Heart left ventricle (tissue), 16 donors: ENCODE measurements around the gene CLSTN2. TPM values are rescaled to one million over a fixed set of nuclear protein-coding genes. Genes with fewer than 3 reads are reported as not detected.

ENCODE experiments used
- ATAC-seq, 4 donors: fragments of 200-7000 bp; cut with Tn5 transposase; one replicate each; pipeline ENCODE4 v1.9.1; 2020 to 2022; ENCODE audit warnings: moderate library complexity in 4 of 4, mild to moderate bottlenecking in 3 of 4, moderate number of reproducible peaks in 1 of 4
- DNase-seq, 5 donors: peaks; one replicate each; pipeline ENCODE4 v3.0.0-alpha.2; 2020
- H3K27ac ChIP-seq, 12 donors: fragments of 200-600 bp; sonication (generic) in 4 of 12; one replicate each; pipeline versions ENCODE4 v1.5.0 to v1.8.0; 2016 to 2022; ENCODE audit warnings: mild to moderate bottlenecking in 2 of 12
- H3K27me3 ChIP-seq, 9 donors: fragments of 200-600 bp; sonication (generic) in 2 of 9; one replicate each; pipeline versions ENCODE4 v1.5.1 to v1.8.0; 2016 to 2022; ENCODE audit warnings: mild to moderate bottlenecking in 3 of 9
- H3K36me3 ChIP-seq, 9 donors: fragments of 200-600 bp; sonication (generic) in 2 of 9; one replicate each; pipeline versions ENCODE4 v1.5.0 to v1.8.0; 2018 to 2022; ENCODE audit warnings: mild to moderate bottlenecking in 2 of 9
- H3K4me1 ChIP-seq, 12 donors: fragments of 200-600 bp; sonication (generic) in 4 of 12; one replicate each; pipeline versions ENCODE4 v1.5.0 to v1.8.0; 2016 to 2022; ENCODE audit warnings: mild to moderate bottlenecking in 3 of 12
- H3K4me3 ChIP-seq, 12 donors: fragments of 200-600 bp; sonication (generic) in 4 of 12; one replicate each; pipeline versions ENCODE4 v1.5.0 to v1.8.0; 2017 to 2022; ENCODE audit warnings: mild to moderate bottlenecking in 9 of 12, moderate library complexity in 4 of 12
- H3K9me3 ChIP-seq, 12 donors: fragments of 200-600 bp; sonication (generic) in 4 of 12; one replicate each; pipeline versions ENCODE4 v1.5.0 to v1.8.0; 2016 to 2022; ENCODE audit warnings: mild to moderate bottlenecking in 1 of 12
- CTCF ChIP-seq, 12 donors: fragments of 200-600 bp; sonication (generic) in 4 of 12; IDR thresholded peaks; one replicate each; pipeline versions ENCODE4 v1.5.0 to v1.8.0; 2018 to 2022; ENCODE audit warnings: antibody characterized with exemption in 12 of 12, mild to moderate bottlenecking in 5 of 12
- POLR2A ChIP-seq, 2 donors: fragments of 450-650 bp; IDR thresholded peaks; one replicate each; pipeline ENCODE4 v1.6.1; 2017; ENCODE audit warnings: antibody characterized with exemption in 2 of 2, mild to moderate bottlenecking in 2 of 2, moderate library complexity in 2 of 2
- WGBS, 4 donors: extraction: QIAGEN DNeasy Blood & Tissue Kit in 2 of 4; methylation state at CpG; one replicate each; pipeline versions ENCODE4 v1.1.5 to v1.1.7; 2013 to 2018; 5-methylcytosine and 5-hydroxymethylcytosine counted together
- intact Hi-C, 10 donors: fragments of 100-400 bp; cut with DNase I; formaldehyde crosslinking; loops; one replicate each; pipeline versions ENCODE4 v1.11.1 to v1.14.2; 2022
- polyA plus RNA-seq, 2 donors: library from polyadenylated mRNA; stranded (reverse); fragments of 200-250 nt; gene quantifications; one replicate each; pipeline ENCODE4 v1.2.3, GENCODE V29; 2013
- total RNA-seq, 9 donors: library from RNA; depleted of rRNA in 2 of 9; stranded (reverse); fragments of >200 nt in 2 of 9; fragmentation: NEBNext Ultra II Directional in 3 of 9; extraction: Animal tissue kit (Norgen Biotek cat#: 25700) in 3 of 9; gene quantifications; one replicate each; pipeline versions ENCODE4 v1.1.0 to v1.2.4, GENCODE V29; 2016 to 2023
- donor health status: ischemic (EF 13 %, LVEDD 7.1; RV severe dilation, severe dysfunction).
- donor health status: healthy with polysubstance abuse.
- donor health status: DM: no; HTN: yes; CAD: no.
- donor health status: DM: no; HTN: no; CAD: no.
- donor health status: ischemic (EF 25% LVEDD 6.9; RV normal size, moderate dysfunction).
- donor health status: ischemic (EF 25% LVEDD 5.7; RV mildly dilated, moderate dysfunction).
- donor health status: healthy.
- donor health status: DM: yes; HTN: yes; CAD: no.
- donor health status: ischemic (EF 35%, LVEDD 5.7; RV mildly dilated, moderate dysfunction).
- donor health status: nonischemic (EF 11% LVEDD 7.7; RV severe dilation, severe dysfunction).
- donor health status: DM: yes; HTN: yes; CAD: no.
- donor health status: PGD.
- donor health status: ischemic (EF 29% LVEDD 5.4; RV normal size, mild dysfunction).
- donor health status: nonischemic (EF 23%, LVEDD 6.1; RV moderate dilation, normal function).

The CLSTN2 gene
- total and polyA plus RNA-seq, 11 donors, result 0.69 to 7.6 (median 3.9) TPM

GRCh38 chr3:140453750-140454149 is 518.8 kb downstream of the CLSTN2 start:
- intact Hi-C loops, result no loop called here
- 82 to 94% (median 89%) methylated on average over 2 of the region's 2 CpGs for WGBS, 4 donors
- TF ChIP-seq POLR2A (IDR thresholded peaks at IDR 0.05), result no peak
- no peak for TF ChIP-seq CTCF (IDR thresholded peaks at IDR 0.05)

GRCh38 chr3:140455521-140456214 is 520.7 kb downstream of the CLSTN2 start:
- TF ChIP-seq POLR2A (IDR thresholded peaks at IDR 0.05) (no peak), CTCF (IDR thresholded peaks at IDR 0.05) (no peak)
- intact Hi-C loops, result no loop called here
- no peaks in the 10 kb centered on the region for H3K36me3 ChIP-seq
- ATAC-seq (peak in 1 of 4 donors; percentile 44), DNase-seq (peak in 1 of 5 donors; percentile 32)
- H3K27ac ChIP-seq, result no peak overlapping the region
- no peaks in the 10 kb centered on the region for H3K27me3 ChIP-seq
- 67 to 78% (median 72%) methylated on average over 5 of the region's 5 CpGs for WGBS, 4 donors
- H3K4me3 ChIP-seq, result no peak overlapping the region
- no peaks in the 10 kb centered on the region for H3K9me3 ChIP-seq
- no peaks in the 10 kb centered on the region for H3K4me1 ChIP-seq

More at GRCh38 chr3:140453750-140454149, 518.8 kb downstream of the CLSTN2 start:
- Histone ChIP-seq H3K27ac (no peak overlapping the region), H3K9me3 (no peaks in the 10 kb centered on the region), H3K27me3 (no peaks in the 10 kb centered on the region), H3K4me3 (no peak overlapping the region), H3K36me3 (no peaks in the 10 kb centered on the region), H3K4me1 (peaks cover 0 to 4% (median 0%) of the 10 kb centered on the region in 12 donors)
- ATAC-seq (no peak), DNase-seq (no peak)

- Histone ChIP-seq H3K4me1 (no peaks in the 10 kb centered on the region), H3K36me3 (no peaks in the 10 kb centered on the region), H3K9me3 (no peaks in the 10 kb centered on the region), H3K4me3 (no peak overlapping the region), H3K27ac (no peak overlapping the region), H3K27me3 (no peaks in the 10 kb centered on the region)
- intact Hi-C loops, result no loop called here
- WGBS, 4 donors, result 86 to 100% (median 93%) methylated on average over 3 of the region's 3 CpGs
- ATAC-seq (no peak), DNase-seq (no peak)
- TF ChIP-seq CTCF (IDR thresholded peaks at IDR 0.05), result no peak
- no peak for TF ChIP-seq POLR2A (IDR thresholded peaks at IDR 0.05)
Observed at GRCh38 chr3:140456974-140457373, 522.0 kb downstream of the CLSTN2 start.

- Histone ChIP-seq H3K9me3 (no peaks in the 10 kb centered on the region), H3K27ac (no peak overlapping the region), H3K27me3 (no peaks in the 10 kb centered on the region), H3K36me3 (no peaks in the 10 kb centered on the region), H3K4me3 (no peak overlapping the region), H3K4me1 (peaks cover 0 to 5% (median 0%) of the 10 kb centered on the region in 12 donors)
- DNase-seq (no peak), ATAC-seq (no peak)
- 83 to 92% (median 85%) methylated on average over 8 of the region's 8 CpGs for WGBS, 4 donors
- TF ChIP-seq POLR2A (IDR thresholded peaks at IDR 0.05), result no peak
- no peak for TF ChIP-seq CTCF (IDR thresholded peaks at IDR 0.05)
- intact Hi-C loops, result no loop called here
Observed at GRCh38 chr3:140459462-140459861, 524.5 kb downstream of the CLSTN2 start.
